GM18868 (cell line): Measurements from ENCODE around the gene ATP4B.

ENCODE experiments used
- ATAC-seq: cut with Tn5 transposase; IDR thresholded peaks from one replicate; pipeline ENCODE4 v1.9.1; 2021; ENCODE audit warnings: mild to moderate bottlenecking, moderate library complexity; ENCODE audit not compliant: unreplicated experiment

Gene ATP4B

GRCh38 chr13:113642563-113642962 is 15.4 kb downstream of the ATP4B start:
- no peak for ATAC-seq

GRCh38 chr13:113641426-113641825 is 16.6 kb downstream of the ATP4B start:
- no peak for ATAC-seq

GRCh38 chr13:113639616-113640262 is 18.3 kb downstream of the ATP4B start:
- no peak for ATAC-seq

GRCh38 chr13:113638806-113639205 is 19.2 kb downstream of the ATP4B start:
- no peak for ATAC-seq

- no peak for ATAC-seq
These were observed 19.7 kb downstream of the ATP4B start for GRCh38 chr13:113638173-113638746.

- ATAC-seq, result no peak
These were observed 20.5 kb downstream of the ATP4B start for GRCh38 chr13:113637262-113638160.

GRCh38 chr13:113636266-113636963 is 21.6 kb downstream of the ATP4B start:
- ATAC-seq, result no peak

GRCh38 chr13:113635709-113636108 is 22.3 kb downstream of the ATP4B start:
- no peak for ATAC-seq

- no peak for ATAC-seq
These were observed 23.0 kb downstream of the ATP4B start for GRCh38 chr13:113635048-113635420.

- ATAC-seq, result no peak
These were observed 23.5 kb downstream of the ATP4B start for GRCh38 chr13:113634279-113635047.

GRCh38 chr13:113633485-113633873 is 24.5 kb downstream of the ATP4B start:
- no peak for ATAC-seq

GRCh38 chr13:113632706-113633484 is 25.1 kb downstream of the ATP4B start:
- no peak for ATAC-seq

GRCh38 chr13:113631341-113632095 is 26.5 kb downstream of the ATP4B start:
- no peak for ATAC-seq

- ATAC-seq, result no peak
These were observed 27.2 kb downstream of the ATP4B start for GRCh38 chr13:113630804-113631203.

- no peak for ATAC-seq
These were observed 27.7 kb downstream of the ATP4B start for GRCh38 chr13:113630296-113630695.

- ATAC-seq, result no peak
These were observed 28.1 kb downstream of the ATP4B start for GRCh38 chr13:113629866-113630265.

- ATAC-seq, result no peak
These were observed 29.4 kb downstream of the ATP4B start for GRCh38 chr13:113628291-113629270.

- ATAC-seq, result no peak
These were observed 30.9 kb downstream of the ATP4B start for GRCh38 chr13:113627136-113627535.
